Endothelial cell (in vitro differentiated cells): ENCODE results near the gene PDZD8. TPM values are rescaled to one million over a fixed set of nuclear protein-coding genes. Genes with fewer than 3 reads are reported as not detected.

Experiments used
- DNase-seq: peaks from one replicate; pipeline ENCODE4 v3.0.0; 2021; ENCODE audit warnings: low spot score
- H3K27ac Mint-ChIP-seq: one replicate; pipeline ENCODE4 v1.8.0; 2021; ENCODE audit warnings: mixed read lengths, inconsistent platforms; ENCODE audit not compliant: unreplicated experiment
- H3K27me3 Mint-ChIP-seq: one replicate; pipeline ENCODE4 v1.8.0; 2021; ENCODE audit warnings: mild to moderate bottlenecking, moderate library complexity, mixed read lengths, inconsistent platforms; ENCODE audit not compliant: unreplicated experiment
- H3K36me3 Mint-ChIP-seq: one replicate; pipeline ENCODE4 v1.8.0; 2021; ENCODE audit warnings: mild to moderate bottlenecking, low read depth, mixed read lengths, inconsistent platforms; ENCODE audit not compliant: unreplicated experiment
- H3K4me1 Mint-ChIP-seq: one replicate; pipeline ENCODE4 v1.8.0; 2021; ENCODE audit warnings: mild to moderate bottlenecking, mixed read lengths, inconsistent platforms; ENCODE audit not compliant: unreplicated experiment
- H3K4me3 Mint-ChIP-seq: one replicate; pipeline ENCODE4 v1.8.0; 2021; ENCODE audit warnings: mild to moderate bottlenecking, mixed read lengths, inconsistent platforms; ENCODE audit not compliant: unreplicated experiment
- H3K9me3 Mint-ChIP-seq: one replicate; pipeline ENCODE4 v1.8.0; 2021; ENCODE audit warnings: mixed read lengths, inconsistent platforms; ENCODE audit not compliant: unreplicated experiment
- CTCF ChIP-seq: fragments of 200-600 bp; sonication (generic); IDR thresholded peaks from one replicate; pipeline ENCODE4 v1.5.0; 2021; ENCODE audit warnings: antibody characterized with exemption; ENCODE audit not compliant: unreplicated experiment
- total RNA-seq: library from RNA; stranded (reverse); fragmentation: NEBNext Ultra II Directional; extraction: Animal tissue kit (Norgen Biotek cat#: 25700); gene quantifications from one replicate; pipeline ENCODE4 v1.2.1, GENCODE V29; 2021; ENCODE audit not compliant: unreplicated experiment

The PDZD8 gene
- total RNA-seq, 1 donor from 2014 or later, result 25.6 TPM

GRCh38 chr10:117256910-117257309, 118.3 kb downstream of the PDZD8 start:
- Mint-ChIP-seq H3K36me3 (no peaks in the 10 kb centered on the region), H3K27ac (no peak overlapping the region), H3K4me1 (peaks cover 25% of the 10 kb centered on the region), H3K9me3 (no peaks in the 10 kb centered on the region), H3K27me3 (no peaks in the 10 kb centered on the region), H3K4me3 (no peak overlapping the region)
- TF ChIP-seq CTCF, result no peak
- DNase-seq, result no peak

DNA sequence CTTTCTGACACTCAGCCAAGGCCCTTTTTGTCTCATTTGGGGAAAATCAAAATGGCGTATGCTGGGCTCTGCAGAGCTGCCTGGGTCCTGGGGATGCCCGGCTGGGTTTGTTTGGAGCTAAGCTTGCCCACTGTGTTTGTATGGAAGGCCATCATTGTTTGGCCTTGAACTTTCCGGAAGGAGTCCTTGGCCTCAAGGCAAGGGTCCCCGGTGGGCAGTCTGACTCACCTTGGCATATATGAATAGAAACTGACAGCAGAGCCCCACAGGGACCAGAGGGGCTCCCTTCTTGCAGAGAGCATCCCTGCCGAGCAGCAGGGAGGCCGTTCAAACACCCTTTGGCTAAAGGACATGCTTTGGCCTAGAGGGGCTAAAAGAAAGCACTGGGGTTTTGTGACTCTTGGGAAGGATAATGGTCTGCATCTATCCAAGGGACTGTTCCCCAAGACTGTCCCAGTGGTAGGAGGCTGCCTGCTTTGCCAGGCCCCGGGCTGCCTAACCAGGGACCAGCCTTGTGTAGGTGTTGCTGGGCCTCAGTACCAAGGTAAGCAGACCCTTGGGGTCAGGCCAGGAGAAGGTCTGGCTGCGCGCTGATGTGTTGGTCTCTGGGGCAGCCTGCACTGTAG, 119.3 kb downstream of the PDZD8 start:
- Mint-ChIP-seq H3K36me3 (no peaks in the 10 kb centered on the region), H3K4me3 (no peak overlapping the region), H3K27me3 (no peaks in the 10 kb centered on the region), H3K4me1 (peaks cover 31% of the 10 kb centered on the region), H3K27ac (no peak overlapping the region), H3K9me3 (no peaks in the 10 kb centered on the region)
- DNase-seq, result no peak
- TF ChIP-seq CTCF, result no peak

DNA sequence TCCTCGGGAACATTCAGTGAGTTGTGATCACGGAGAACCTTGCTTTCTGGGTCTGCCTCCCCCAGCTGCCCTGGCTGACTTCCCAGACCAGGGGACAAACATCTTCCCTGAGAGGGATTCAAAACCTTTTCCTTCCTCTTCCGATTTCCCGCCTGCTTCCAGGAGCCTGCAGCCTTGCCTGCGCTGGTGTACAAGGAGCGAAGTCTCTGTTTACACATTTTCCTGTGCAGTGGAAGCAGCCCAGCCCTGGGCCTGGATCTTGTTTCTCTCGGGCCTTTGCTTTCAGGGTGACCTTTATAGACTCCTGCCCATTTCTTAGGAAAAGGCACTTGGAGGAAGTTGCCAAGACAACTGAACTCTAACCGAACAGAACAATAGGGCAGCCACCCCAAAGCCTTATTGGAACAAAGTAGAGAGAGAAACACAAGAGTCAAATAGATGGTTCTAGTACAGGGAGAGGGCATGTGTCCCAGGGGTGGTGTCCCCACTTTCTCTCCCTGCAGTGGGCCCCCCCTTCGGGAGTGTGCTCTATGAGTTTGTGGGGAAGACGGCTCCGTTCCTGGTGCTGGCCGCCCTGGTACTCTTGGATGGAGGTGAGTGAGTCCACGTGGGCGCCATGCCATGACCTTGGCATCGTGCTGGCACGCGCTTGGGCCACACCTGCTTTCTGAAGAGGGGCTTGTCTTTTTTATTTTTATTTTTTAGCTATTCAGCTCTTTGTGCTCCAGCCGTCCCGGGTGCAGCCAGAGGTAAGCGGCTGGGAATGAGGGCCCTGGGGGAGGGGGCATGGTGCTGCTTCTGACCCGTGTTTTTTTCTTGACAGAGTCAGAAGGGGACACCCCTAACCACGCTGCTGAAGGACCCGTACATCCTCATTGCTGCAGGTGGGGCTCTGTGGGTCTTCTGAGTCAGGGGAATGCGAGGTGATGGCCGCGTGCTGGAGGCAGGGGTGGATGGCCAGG, 120.2 kb downstream of the PDZD8 start:
- H3K27me3 Mint-ChIP-seq, result no peaks in the 10 kb centered on the region
- no peak for DNase-seq
- H3K27ac Mint-ChIP-seq, result no peak overlapping the region
- H3K4me3 Mint-ChIP-seq, result peak overlapping the region; percentile 49
- no peaks in the 10 kb centered on the region for H3K9me3 Mint-ChIP-seq
- H3K4me1 Mint-ChIP-seq, result peaks cover 26% of the 10 kb centered on the region
- TF ChIP-seq CTCF, result no peak
- H3K36me3 Mint-ChIP-seq, result no peaks in the 10 kb centered on the region

DNA sequence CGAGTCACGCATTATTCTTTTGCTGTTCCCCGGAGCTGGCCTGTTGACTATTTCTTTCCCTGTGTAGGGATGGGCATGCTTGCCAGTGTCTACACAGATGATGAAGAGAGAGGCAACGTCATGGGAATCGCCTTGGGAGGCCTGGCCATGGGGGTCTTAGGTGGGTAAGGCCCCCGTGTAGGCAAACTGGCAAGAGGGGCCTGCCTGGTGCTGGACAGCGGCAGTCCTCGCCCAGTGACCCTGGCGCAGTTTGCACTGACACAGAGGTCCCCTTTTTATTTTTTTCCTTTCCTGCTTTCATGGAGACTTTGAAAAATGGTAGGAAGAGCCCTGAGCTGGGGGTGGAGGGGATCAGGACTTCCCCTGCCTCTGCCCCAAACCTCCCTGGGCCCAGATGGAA, 120.9 kb downstream of the PDZD8 start:
- Mint-ChIP-seq H3K36me3 (no peaks in the 10 kb centered on the region), H3K27ac (no peak overlapping the region), H3K27me3 (no peaks in the 10 kb centered on the region), H3K9me3 (no peaks in the 10 kb centered on the region), H3K4me3 (no peak overlapping the region), H3K4me1 (peaks cover 18% of the 10 kb centered on the region)
- no peak for DNase-seq
- TF ChIP-seq CTCF, result no peak

DNA sequence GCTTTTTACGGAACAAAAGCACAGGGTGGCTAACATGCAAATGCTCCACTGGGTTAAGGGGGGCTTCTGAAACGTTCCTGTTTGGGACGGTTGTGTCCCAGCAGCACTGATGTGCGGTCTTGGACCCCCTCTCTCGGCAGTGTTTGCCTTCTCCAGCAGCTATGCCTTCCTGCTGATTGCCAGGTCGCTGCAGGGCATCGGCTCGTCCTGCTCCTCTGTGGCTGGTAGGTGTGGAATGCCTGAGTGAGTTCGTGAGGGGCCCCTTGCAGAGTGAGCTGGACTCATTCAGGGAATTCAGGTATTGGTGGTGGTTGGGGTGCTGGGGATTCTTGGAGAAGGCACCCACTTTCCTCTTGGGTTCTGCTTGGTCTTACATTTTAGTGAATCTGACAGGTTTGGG, 121.3 kb downstream of the PDZD8 start:
- Mint-ChIP-seq H3K9me3 (no peaks in the 10 kb centered on the region), H3K36me3 (no peaks in the 10 kb centered on the region), H3K27me3 (no peaks in the 10 kb centered on the region), H3K4me1 (peaks cover 17% of the 10 kb centered on the region), H3K4me3 (no peak overlapping the region), H3K27ac (no peak overlapping the region)
- DNase-seq, result no peak
- no peak for TF ChIP-seq CTCF
